Osteoblast (primary cell): ENCODE measurements around the gene TLNRD1. TPM values are rescaled to one million over a fixed set of nuclear protein-coding genes. Genes with fewer than 3 reads are reported as not detected.

ENCODE experiments used
- DNase-seq: peaks from one replicate; pipeline ENCODE4 v3.0.0; 2011; ENCODE audit warnings: low spot score, mixed read lengths; ENCODE audit not compliant: insufficient read length; ENCODE audit errors: missing footprints
- H2AFZ ChIP-seq: 2 replicates; pipeline ENCODE4 v1.6.0; 2011; ENCODE audit warnings: mild to moderate bottlenecking, low read length
- H3K27ac ChIP-seq: 2 replicates; pipeline ENCODE4 v1.5.1; 2011; ENCODE audit warnings: mild to moderate bottlenecking, low read depth, low read length, moderate library complexity
- H3K27me3 ChIP-seq: 2 replicates; pipeline ENCODE4 v1.6.0; 2012; ENCODE audit warnings: mild to moderate bottlenecking, control low read depth, inconsistent platforms, low read length, moderate library complexity; ENCODE audit not compliant: insufficient read depth
- H3K36me3 ChIP-seq: 2 replicates; pipeline ENCODE4 v1.5.1; 2011; ENCODE audit warnings: mild to moderate bottlenecking, low read length, control low read depth, moderate library complexity; ENCODE audit not compliant: insufficient read depth
- H3K4me1 ChIP-seq: 2 replicates; pipeline ENCODE4 v1.5.1; 2011; ENCODE audit warnings: mild to moderate bottlenecking, low read length, control low read depth, moderate library complexity; ENCODE audit not compliant: insufficient read depth
- H3K4me2 ChIP-seq: 2 replicates; pipeline ENCODE4 v1.6.0; 2011; ENCODE audit warnings: mild to moderate bottlenecking, low read length; ENCODE audit not compliant: insufficient read depth
- H3K4me3 ChIP-seq: fragments of 200-600 bp; sonication (generic); 3 replicates; pipeline ENCODE4 v1.5.1; 2012; ENCODE audit warnings: mild to moderate bottlenecking, low read length, inconsistent platforms; ENCODE audit not compliant: insufficient read depth
- H3K79me2 ChIP-seq: 2 replicates; pipeline ENCODE4 v1.6.0; 2012; ENCODE audit warnings: mild to moderate bottlenecking, low read length, control low read depth, inconsistent platforms; ENCODE audit not compliant: insufficient read depth
- H3K9me3 ChIP-seq: 2 replicates; pipeline ENCODE4 v1.5.1; 2011; ENCODE audit warnings: low read depth, low read length, control low read depth
- H4K20me1 ChIP-seq: 2 replicates; pipeline ENCODE4 v1.6.0; 2012; ENCODE audit warnings: mild to moderate bottlenecking, low read length, control low read depth; ENCODE audit not compliant: insufficient read depth
- CTCF ChIP-seq: IDR thresholded peaks from 2 replicates; pipeline ENCODE4 v1.5.1; 2011; ENCODE audit warnings: mild to moderate bottlenecking, low read depth, low read length, moderate library complexity; ENCODE audit errors: extremely low read depth
- total RNA-seq: library from RNA; depleted of rRNA; stranded (reverse); fragments of >200 nt; gene quantifications from 2 replicates; pipeline ENCODE4 v1.2.3, GENCODE V29; 2012

TLNRD1 gene
- total RNA-seq = 7.1 and 7.6 TPM in 2 replicates

- Histone ChIP-seq H2AFZ (peak within 1 kb of the TSS; percentile 90), H3K4me1 (peaks cover 14% of the 10 kb centered on the region), H3K4me2 (peak within 1 kb of the TSS; percentile 84), H3K9me3 (no peaks in the 10 kb centered on the region), H3K36me3 (peaks cover 6% of the 10 kb centered on the region), H3K27ac (peak within 1 kb of the TSS; percentile 72), H3K4me3 (peak within 1 kb of the TSS; percentile 92), H4K20me1 (peaks cover 12% of the 10 kb centered on the region), H3K27me3 (no peaks in the 10 kb centered on the region), H3K79me2 (peaks cover 40% of the 10 kb centered on the region)
- no peak for TF ChIP-seq CTCF
- peak; percentile 98 for DNase-seq
Observed at GRCh38 chr15:81000624-81001151, at the start of gene TLNRD1. TSS of gene TLNRD1 (plus strand) at chr15:81000923. CDS start at chr15:81002272, 1,349 bp downstream.

- peaks cover 11% of the 10 kb centered on the region for H3K4me1 ChIP-seq
Observed at GRCh38 chr15:80951941-80952340, 48.8 kb upstream of the TLNRD1 start.

GRCh38 chr15:80953001-80953952 is 47.4 kb upstream of the TLNRD1 start:
- DNase-seq = no peak
- peaks cover 36% of the 10 kb centered on the region for H3K36me3 ChIP-seq
- no peaks in the 10 kb centered on the region for H3K79me2 ChIP-seq
- peaks cover 13% of the 10 kb centered on the region for H3K4me1 ChIP-seq
- TF ChIP-seq CTCF = no peak
- peaks cover 26% of the 10 kb centered on the region for H4K20me1 ChIP-seq
- no peak overlapping the region for H3K4me3 ChIP-seq
- H3K9me3 ChIP-seq = no peaks in the 10 kb centered on the region
- no peak overlapping the region for H3K27ac ChIP-seq
- no peaks in the 10 kb centered on the region for H3K27me3 ChIP-seq
- H2AFZ ChIP-seq = no peak overlapping the region
- H3K4me2 ChIP-seq = no peak overlapping the region

More at GRCh38 chr15:80951941-80952340, 48.8 kb upstream of the TLNRD1 start:
- Histone ChIP-seq H3K4me2 (no peak overlapping the region), H3K9me3 (no peaks in the 10 kb centered on the region), H4K20me1 (peaks cover 26% of the 10 kb centered on the region), H3K79me2 (no peaks in the 10 kb centered on the region), H3K27ac (no peak overlapping the region), H2AFZ (no peak overlapping the region), H3K27me3 (no peaks in the 10 kb centered on the region), H3K36me3 (peaks cover 50% of the 10 kb centered on the region), H3K4me3 (no peak overlapping the region)
- DNase-seq = no peak
- TF ChIP-seq CTCF = no peak
